Stomach (tissue), 4 donors: ENCODE data around the gene POLD4.

Experiments
- CTCF ChIP-seq, 7 experiments: fragments of 450-650 bp in 4 of 7; fragments of 200-600 bp in 3 of 7; sonication (generic) in 3 of 7; IDR thresholded peaks; one replicate each; pipeline ENCODE4 v1.5.1; 2016 to 2019; ENCODE audit warnings: antibody characterized with exemption in 7 of 7, control low read depth in 2 of 7, mild to moderate bottlenecking in 1 of 7
- POLR2A ChIP-seq, 4 donors: fragments of 450-650 bp; IDR thresholded peaks; one replicate each; pipeline ENCODE4 v1.6.1; 2016; ENCODE audit warnings: antibody characterized with exemption in 4 of 4, control low read depth in 2 of 4, mild to moderate bottlenecking in 1 of 4, moderate library complexity in 1 of 4
- POLR2AphosphoS5 ChIP-seq, 3 donors: sonication (generic); formaldehyde crosslinking; IDR thresholded peaks; one replicate each; pipeline ENCODE4 v1.6.1; 2016; ENCODE audit warnings: antibody characterized with exemption in 3 of 3

- no peak for TF ChIP-seq CTCF (IDR thresholded peaks at IDR 0.05)
- no peak for TF ChIP-seq POLR2A (IDR thresholded peaks at IDR 0.05)
- TF ChIP-seq POLR2AphosphoS5 (IDR thresholded peaks at IDR 0.05), result no peak
Observed at GRCh38 chr11:67302571-67303131, 50.7 kb downstream of the POLD4 start.
